ENCODE data around the gene RPS6KB2. TPM values are rescaled to one million over a fixed set of nuclear protein-coding genes. Genes with fewer than 3 reads are reported as not detected.

The RPS6KB2 gene
- total RNA-seq, 4 donors from 2014 or later = 53.5 to 108 (median 75.9) TPM

GRCh38 chr11:67442504-67443404, 14.5 kb downstream of the RPS6KB2 start:
- DNase-seq = no peak
- no peaks in the 10 kb centered on the region for H3K9me3 ChIP-seq
- no peaks in the 10 kb centered on the region for H3K36me3 ChIP-seq
- intact Hi-C loops (cut with DNase I; ENCODE audit: low total_unique reads) (no loop called here), in situ Hi-C loops (cut with MboI; ENCODE audit: low pct_ligation_motif_present in 1 of 4, low pct_unique_long_range_greater_than_20kb in 1 of 4, low sequenced_read_pairs in 3 of 4) (no loop called here)
- H3K27me3 ChIP-seq = no peaks in the 10 kb centered on the region
- H3K4me3 ChIP-seq = peak overlapping the region; percentile 87 to 96 (median 92)
- TF ChIP-seq EP300 (IDR thresholded peaks at IDR 0.05; ENCODE audit: low read depth) (no peak), POLR2AphosphoS5 (IDR thresholded peaks at IDR 0.05) (no peak), POLR2A (IDR thresholded peaks at IDR 0.05) (no peak)
- TF ChIP-seq, protein P1, sequence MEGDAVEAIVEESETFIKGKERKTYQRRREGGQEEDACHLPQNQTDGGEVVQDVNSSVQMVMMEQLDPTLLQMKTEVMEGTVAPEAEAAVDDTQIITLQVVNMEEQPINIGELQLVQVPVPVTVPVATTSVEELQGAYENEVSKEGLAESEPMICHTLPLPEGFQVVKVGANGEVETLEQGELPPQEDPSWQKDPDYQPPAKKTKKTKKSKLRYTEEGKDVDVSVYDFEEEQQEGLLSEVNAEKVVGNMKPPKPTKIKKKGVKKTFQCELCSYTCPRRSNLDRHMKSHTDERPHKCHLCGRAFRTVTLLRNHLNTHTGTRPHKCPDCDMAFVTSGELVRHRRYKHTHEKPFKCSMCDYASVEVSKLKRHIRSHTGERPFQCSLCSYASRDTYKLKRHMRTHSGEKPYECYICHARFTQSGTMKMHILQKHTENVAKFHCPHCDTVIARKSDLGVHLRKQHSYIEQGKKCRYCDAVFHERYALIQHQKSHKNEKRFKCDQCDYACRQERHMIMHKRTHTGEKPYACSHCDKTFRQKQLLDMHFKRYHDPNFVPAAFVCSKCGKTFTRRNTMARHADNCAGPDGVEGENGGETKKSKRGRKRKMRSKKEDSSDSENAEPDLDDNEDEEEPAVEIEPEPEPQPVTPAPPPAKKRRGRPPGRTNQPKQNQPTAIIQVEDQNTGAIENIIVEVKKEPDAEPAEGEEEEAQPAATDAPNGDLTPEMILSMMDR (IDR thresholded peaks at IDR 0.05) = no peak
- H3K27ac ChIP-seq = peak overlapping the region; percentile 94 to 99 (median 97)
- peaks cover 8 to 50% (median 26%) of the 10 kb centered on the region in 4 donors for H3K4me1 ChIP-seq
- 44% methylated on average over 34 of the region's 45 CpGs; no CpG with 5 or more reads in 1 of the 2 donors for whole genome bisulfite sequencing, 2 donors (ENCODE audit: low coverage in 1 of 2)

- 82 to 90% methylated on average over 2 to 5 of the region's 5 CpGs for WGBS, 2 donors (ENCODE audit: low coverage in 1 of 2)
- Histone ChIP-seq H3K27ac (no peak overlapping the region), H3K36me3 (no peaks in the 10 kb centered on the region), H3K27me3 (no peaks in the 10 kb centered on the region), H3K9me3 (no peaks in the 10 kb centered on the region), H3K4me3 (no peak overlapping the region), H3K4me1 (peaks cover 8 to 37% (median 22%) of the 10 kb centered on the region in 4 donors)
- DNase-seq = no peak
- TF ChIP-seq EP300 (IDR thresholded peaks at IDR 0.05; ENCODE audit: low read depth) (no peak), POLR2A (IDR thresholded peaks at IDR 0.05) (no peak), POLR2AphosphoS5 (IDR thresholded peaks at IDR 0.05) (no peak)
- TF ChIP-seq, protein P1 (IDR thresholded peaks at IDR 0.05) = no peak
- intact Hi-C loops (cut with DNase I; ENCODE audit: low total_unique reads) (no loop called here), in situ Hi-C loops (cut with MboI; ENCODE audit: low pct_ligation_motif_present in 1 of 4, low pct_unique_long_range_greater_than_20kb in 1 of 4, low sequenced_read_pairs in 3 of 4) (no loop called here)
Measured at GRCh38 chr11:67445515-67445914, 17.2 kb downstream of the RPS6KB2 start.

GRCh38 chr11:67448220-67448609, 19.9 kb downstream of the RPS6KB2 start:
- H3K4me1 ChIP-seq = peaks cover 0 to 16% (median 11%) of the 10 kb centered on the region in 4 donors
- H3K9me3 ChIP-seq = no peaks in the 10 kb centered on the region
- no peaks in the 10 kb centered on the region for H3K36me3 ChIP-seq
- no peak overlapping the region for H3K4me3 ChIP-seq
- H3K27ac ChIP-seq = no peak overlapping the region
- no peak for DNase-seq
- H3K27me3 ChIP-seq = no peaks in the 10 kb centered on the region
- intact Hi-C loops (cut with DNase I; ENCODE audit: low total_unique reads) (no loop called here), in situ Hi-C loops (cut with MboI; ENCODE audit: low pct_ligation_motif_present in 1 of 4, low pct_unique_long_range_greater_than_20kb in 1 of 4, low sequenced_read_pairs in 3 of 4) (no loop called here)
- TF ChIP-seq POLR2A (IDR thresholded peaks at IDR 0.05) = no peak
- no peak for TF ChIP-seq POLR2AphosphoS5 (IDR thresholded peaks at IDR 0.05)
- TF ChIP-seq EP300 (IDR thresholded peaks at IDR 0.05; ENCODE audit: low read depth) = no peak
- TF ChIP-seq, protein P1 (IDR thresholded peaks at IDR 0.05) = no peak
- 82 to 89% methylated on average over 5 to 6 of the region's 7 CpGs for WGBS, 2 donors (ENCODE audit: low coverage in 1 of 2)

GRCh38 chr11:67449116-67449844, 21.0 kb downstream of the RPS6KB2 start:
- TF ChIP-seq POLR2A (IDR thresholded peaks at IDR 0.05) = no peak
- intact Hi-C loops (cut with DNase I; ENCODE audit: low total_unique reads) = no loop called here
- H3K36me3 ChIP-seq = no peaks in the 10 kb centered on the region
- peaks cover 0 to 11% (median 8%) of the 10 kb centered on the region in 4 donors for H3K4me1 ChIP-seq
- WGBS, 2 donors (ENCODE audit: low coverage in 1 of 2) = 55% methylated on average over 9 of the region's 9 CpGs; no CpG with 5 or more reads in 1 of the 2 donors
- no peaks in the 10 kb centered on the region for H3K9me3 ChIP-seq
- in situ Hi-C loops (cut with MboI; ENCODE audit: low pct_ligation_motif_present in 1 of 4, low pct_unique_long_range_greater_than_20kb in 1 of 4, low sequenced_read_pairs in 3 of 4) = no loop called here
- H3K27ac ChIP-seq = peak overlapping the region in 1 of 4 donors; percentile 46
- no peak overlapping the region for H3K4me3 ChIP-seq
- H3K27me3 ChIP-seq = no peaks in the 10 kb centered on the region
- no peak for DNase-seq
